Right lobe of liver (tissue), 4 donors: Measurements from ENCODE around the gene ST3GAL2.
A peak's percentile ranks its signal among the peaks of the same experiment; 100 is the strongest.

Experiments
- CTCF ChIP-seq, 4 donors: fragments of 200-600 bp in 3 of 4; fragments of 450-650 bp in 1 of 4; IDR thresholded peaks; one replicate each; pipeline versions ENCODE4 v1.5.1 to v1.8.0; 2016 to 2022; ENCODE audit warnings: antibody characterized with exemption in 4 of 4, mild to moderate bottlenecking in 2 of 4
- POLR2A ChIP-seq: fragments of 450-650 bp; IDR thresholded peaks from one replicate; pipeline ENCODE4 v1.6.1; 2017; ENCODE audit warnings: antibody characterized with exemption, mild to moderate bottlenecking
- donor health status: DM: no; HTN: no; CAD: no.
- donor health status: DM: no; HTN: no; CAD: no.
- donor health status: DM: no; HTN: yes; CAD: no.

GRCh38 chr16:70428178-70428998, 10.5 kb downstream of the ST3GAL2 start:
- TF ChIP-seq POLR2A (peak; percentile 24), CTCF (IDR thresholded peaks at IDR 0.05) (no peak)
